Transverse colon (tissue), 3 donors: ENCODE measurements around the gene HORMAD2.

Experiments
- CTCF ChIP-seq, 5 experiments: fragments of 200-600 bp in 3 of 5; fragments of 450-650 bp in 2 of 5; sonication (generic) in 3 of 5; IDR thresholded peaks; 1 replicate in 2 of 5; 2 replicates in 3 of 5; pipeline ENCODE4 v1.5.1; 2016 to 2017; ENCODE audit warnings: antibody characterized with exemption in 5 of 5, inconsistent platforms in 3 of 5, mild to moderate bottlenecking in 2 of 5, moderate library complexity in 1 of 5
- EP300 ChIP-seq: sonication (generic); formaldehyde crosslinking; IDR thresholded peaks from one replicate; pipeline ENCODE4 v1.6.1; 2017; ENCODE audit warnings: antibody characterized with exemption, low read depth
- POLR2A ChIP-seq: fragments of 450-650 bp; IDR thresholded peaks from one replicate; pipeline ENCODE4 v1.6.1; 2016; ENCODE audit warnings: antibody characterized with exemption, mild to moderate bottlenecking, moderate library complexity

- TF ChIP-seq CTCF (IDR thresholded peaks at IDR 0.05), result no peak
- no peak for TF ChIP-seq POLR2A
- no peak for TF ChIP-seq EP300
Measured at GRCh38 chr22:30144391-30144790, 64.1 kb downstream of the HORMAD2 start.
